Measurements from ENCODE around the gene DENND1A.

Gene DENND1A

GRCh38 chr9:123617952-123618678 is 311.8 kb downstream of the DENND1A start:
- Histone ChIP-seq H2BK120ac (ENCODE audit: low read depth, low read length) (no peak overlapping the region), H3K9ac (ENCODE audit: low read length) (no peak overlapping the region), H3K4me1 (ENCODE audit: control insufficient read depth, insufficient read depth, low read depth, low read length) (no peaks in the 10 kb centered on the region), H3K18ac (ENCODE audit: low read depth in 1 of 2, low read length in 2 of 2) (no peak overlapping the region), H4K91ac (ENCODE audit: low read length) (no peak overlapping the region), H3K4ac (ENCODE audit: low read depth in 1 of 2, low read length in 2 of 2) (no peak overlapping the region), H3K4me3 (ENCODE audit: insufficient read depth in 1 of 2, low read depth in 1 of 2, low read length in 2 of 2) (no peak overlapping the region), H2AFZ (ENCODE audit: low read depth, low read length) (no peak overlapping the region), H2BK12ac (ENCODE audit: low read length in 2 of 2) (no peak overlapping the region), H3K23ac (ENCODE audit: low read length in 2 of 2) (no peak overlapping the region), H4K8ac (ENCODE audit: low read length) (no peak overlapping the region), H3K9me3 (ENCODE audit: control insufficient read depth, low read length) (no peaks in the 10 kb centered on the region), H2BK5ac (ENCODE audit: low read depth, low read length, poor library complexity, severe bottlenecking) (no peak overlapping the region), H3K36me3 (ENCODE audit: control insufficient read depth in 1 of 2, insufficient read depth in 2 of 2, low read depth in 1 of 2, low read length in 2 of 2) (peaks cover 0 to 3% of the 10 kb centered on the region in 2 experiments), H3K27me3 (ENCODE audit: control insufficient read depth in 1 of 2, insufficient read depth in 1 of 2, low read length in 2 of 2) (no peaks in the 10 kb centered on the region), H2AK5ac (ENCODE audit: low read length, severe bottlenecking) (no peak overlapping the region), H3K14ac (ENCODE audit: low read length in 2 of 2) (no peak overlapping the region), H3K27ac (ENCODE audit: low read length, poor library complexity, severe bottlenecking) (no peak overlapping the region), H3K4me2 (ENCODE audit: low read length, poor library complexity, severe bottlenecking) (no peak overlapping the region), H2BK15ac (ENCODE audit: low read depth, poor library complexity, severe bottlenecking) (no peak overlapping the region), H3K79me1 (replicated peaks; ENCODE audit: low read length, poor library complexity, severe bottlenecking) (no peaks in the 10 kb centered on the region)
- no peak for DNase-seq
- WGBS: 83% methylated on average over 11 of the region's 11 CpGs

GRCh38 chr9:123617286-123617685 is 312.6 kb downstream of the DENND1A start:
- Histone ChIP-seq H4K8ac (ENCODE audit: low read length) (no peak overlapping the region), H3K4me2 (ENCODE audit: low read length, poor library complexity, severe bottlenecking) (no peak overlapping the region), H2BK120ac (ENCODE audit: low read depth, low read length) (no peak overlapping the region), H3K18ac (ENCODE audit: low read depth in 1 of 2, low read length in 2 of 2) (no peak overlapping the region), H3K4me1 (ENCODE audit: control insufficient read depth, insufficient read depth, low read depth, low read length) (no peaks in the 10 kb centered on the region), H2BK15ac (ENCODE audit: low read depth, poor library complexity, severe bottlenecking) (no peak overlapping the region), H3K23ac (ENCODE audit: low read length in 2 of 2) (no peak overlapping the region), H3K4me3 (ENCODE audit: insufficient read depth in 1 of 2, low read depth in 1 of 2, low read length in 2 of 2) (no peak overlapping the region), H3K4ac (ENCODE audit: low read depth in 1 of 2, low read length in 2 of 2) (no peak overlapping the region), H2BK12ac (ENCODE audit: low read length in 2 of 2) (no peak overlapping the region), H3K79me1 (replicated peaks; ENCODE audit: low read length, poor library complexity, severe bottlenecking) (no peaks in the 10 kb centered on the region), H3K36me3 (ENCODE audit: control insufficient read depth in 1 of 2, insufficient read depth in 2 of 2, low read depth in 1 of 2, low read length in 2 of 2) (peaks cover 0 to 3% of the 10 kb centered on the region in 2 experiments), H3K9me3 (ENCODE audit: control insufficient read depth, low read length) (no peaks in the 10 kb centered on the region), H2AK5ac (ENCODE audit: low read length, severe bottlenecking) (no peak overlapping the region), H4K91ac (ENCODE audit: low read length) (peak overlapping the region; percentile 87), H3K9ac (ENCODE audit: low read length) (no peak overlapping the region), H3K27me3 (ENCODE audit: control insufficient read depth in 1 of 2, insufficient read depth in 1 of 2, low read length in 2 of 2) (no peaks in the 10 kb centered on the region), H2BK5ac (ENCODE audit: low read depth, low read length, poor library complexity, severe bottlenecking) (no peak overlapping the region), H3K14ac (ENCODE audit: low read length in 2 of 2) (no peak overlapping the region), H2AFZ (ENCODE audit: low read depth, low read length) (no peak overlapping the region), H3K27ac (ENCODE audit: low read length, poor library complexity, severe bottlenecking) (no peak overlapping the region)
- WGBS: 92% methylated on average over 9 of the region's 9 CpGs
- no peak for DNase-seq

GRCh38 chr9:123616707-123617106 is 313.2 kb downstream of the DENND1A start:
- WGBS: 88% methylated on average over 8 of the region's 8 CpGs
- no peak for DNase-seq
- Histone ChIP-seq H3K4me2 (ENCODE audit: low read length, poor library complexity, severe bottlenecking) (no peak overlapping the region), H3K23ac (ENCODE audit: low read length in 2 of 2) (no peak overlapping the region), H4K8ac (ENCODE audit: low read length) (no peak overlapping the region), H3K27ac (ENCODE audit: low read length, poor library complexity, severe bottlenecking) (no peak overlapping the region), H3K27me3 (ENCODE audit: control insufficient read depth in 1 of 2, insufficient read depth in 1 of 2, low read length in 2 of 2) (no peaks in the 10 kb centered on the region), H3K36me3 (ENCODE audit: control insufficient read depth in 1 of 2, insufficient read depth in 2 of 2, low read depth in 1 of 2, low read length in 2 of 2) (peaks cover 0 to 3% of the 10 kb centered on the region in 2 experiments), H2AFZ (ENCODE audit: low read depth, low read length) (no peak overlapping the region), H2AK5ac (ENCODE audit: low read length, severe bottlenecking) (no peak overlapping the region), H2BK120ac (ENCODE audit: low read depth, low read length) (no peak overlapping the region), H3K9me3 (ENCODE audit: control insufficient read depth, low read length) (no peaks in the 10 kb centered on the region), H3K4me1 (ENCODE audit: control insufficient read depth, insufficient read depth, low read depth, low read length) (no peaks in the 10 kb centered on the region), H2BK15ac (ENCODE audit: low read depth, poor library complexity, severe bottlenecking) (no peak overlapping the region), H3K14ac (ENCODE audit: low read length in 2 of 2) (no peak overlapping the region), H2BK12ac (ENCODE audit: low read length in 2 of 2) (no peak overlapping the region), H2BK5ac (ENCODE audit: low read depth, low read length, poor library complexity, severe bottlenecking) (no peak overlapping the region), H3K4me3 (ENCODE audit: insufficient read depth in 1 of 2, low read depth in 1 of 2, low read length in 2 of 2) (no peak overlapping the region), H4K91ac (ENCODE audit: low read length) (no peak overlapping the region), H3K79me1 (replicated peaks; ENCODE audit: low read length, poor library complexity, severe bottlenecking) (no peaks in the 10 kb centered on the region), H3K4ac (ENCODE audit: low read depth in 1 of 2, low read length in 2 of 2) (no peak overlapping the region), H3K9ac (ENCODE audit: low read length) (no peak overlapping the region), H3K18ac (ENCODE audit: low read depth in 1 of 2, low read length in 2 of 2) (peak overlapping the region in 1 of 2 experiments; percentile 18)

- no peak overlapping the region for H3K4ac ChIP-seq (ENCODE audit: low read depth in 1 of 2, low read length in 2 of 2)
- H3K79me1 ChIP-seq (replicated peaks; ENCODE audit: low read length, poor library complexity, severe bottlenecking): no peaks in the 10 kb centered on the region
- no peak overlapping the region for H3K4me3 ChIP-seq (ENCODE audit: insufficient read depth in 1 of 2, low read depth in 1 of 2, low read length in 2 of 2)
- no peak for DNase-seq
- WGBS: 90% methylated on average over 1 of the region's 1 CpG
- H3K23ac ChIP-seq (ENCODE audit: low read length in 2 of 2): no peak overlapping the region
- no peak overlapping the region for H2BK5ac ChIP-seq (ENCODE audit: low read depth, low read length, poor library complexity, severe bottlenecking)
- peaks cover 0 to 3% of the 10 kb centered on the region in 2 experiments for H3K36me3 ChIP-seq (ENCODE audit: control insufficient read depth in 1 of 2, insufficient read depth in 2 of 2, low read depth in 1 of 2, low read length in 2 of 2)
- H3K4me2 ChIP-seq (ENCODE audit: low read length, poor library complexity, severe bottlenecking): no peak overlapping the region
- no peak overlapping the region for H4K8ac ChIP-seq (ENCODE audit: low read length)
- H2BK12ac ChIP-seq (ENCODE audit: low read length in 2 of 2): no peak overlapping the region
- no peak overlapping the region for H3K9ac ChIP-seq (ENCODE audit: low read length)
- no peaks in the 10 kb centered on the region for H3K27me3 ChIP-seq (ENCODE audit: control insufficient read depth in 1 of 2, insufficient read depth in 1 of 2, low read length in 2 of 2)
- H3K18ac ChIP-seq (ENCODE audit: low read depth in 1 of 2, low read length in 2 of 2): no peak overlapping the region
- no peak overlapping the region for H2AFZ ChIP-seq (ENCODE audit: low read depth, low read length)
- H3K14ac ChIP-seq (ENCODE audit: low read length in 2 of 2): no peak overlapping the region
- H3K27ac ChIP-seq (ENCODE audit: low read length, poor library complexity, severe bottlenecking): no peak overlapping the region
- H2AK5ac ChIP-seq (ENCODE audit: low read length, severe bottlenecking): no peak overlapping the region
- H3K4me1 ChIP-seq (ENCODE audit: control insufficient read depth, insufficient read depth, low read depth, low read length): no peaks in the 10 kb centered on the region
- H3K9me3 ChIP-seq (ENCODE audit: control insufficient read depth, low read length): no peaks in the 10 kb centered on the region
- H2BK15ac ChIP-seq (ENCODE audit: low read depth, poor library complexity, severe bottlenecking): no peak overlapping the region
- no peak overlapping the region for H4K91ac ChIP-seq (ENCODE audit: low read length)
- H2BK120ac ChIP-seq (ENCODE audit: low read depth, low read length): no peak overlapping the region
These were observed 314.5 kb downstream of the DENND1A start for GRCh38 chr9:123615381-123615780.
